ENCODE data around the gene CLEC11A. TPM values are rescaled to one million over a fixed set of nuclear protein-coding genes. Genes with fewer than 3 reads are reported as not detected.

The CLEC11A gene
- polyA plus RNA-seq (2011; rRNA removed) (82.0 and 136 TPM in 2 replicates), polyA minus RNA-seq (2011; rRNA and poly(A)+ RNA removed) (6.6 and 9.7 TPM in 2 replicates)

GRCh38 chr19:50723069-50723468 lies at the start of gene CLEC11A:
Gene CLEC11A (plus strand): TSS chr19:50723364. CDS start chr19:50723526, 162 bp downstream.
- ChIA-PET POLR2A (interaction anchor here (0.6 kb wide), 2 partner anchors 59 to 146 kb away, joined by 3 to 10 read pairs; no protein-coding TSS in a partner anchor), CTCF (interaction anchor here (1.1 to 3.3 kb wide), 3 partner anchors 14 to 53 kb away, joined by 6 to 19 read pairs (median 13); no protein-coding TSS in a partner anchor)
- peak within 1 kb of the TSS; percentile 63 for H3K4me3 ChIP-seq (ENCODE audit: low read depth, low read length)
- DNase-seq (ENCODE audit: low read depth): no peak
- no peak for TF ChIP-seq CTCF (IDR thresholded peaks at IDR 0.05; ENCODE audit: insufficient read depth, low read depth, low read length)
- H3K27me3 ChIP-seq (ENCODE audit: control insufficient read depth, insufficient read depth, low read length): no peaks in the 10 kb centered on the region
- H3K36me3 ChIP-seq (ENCODE audit: control insufficient read depth, insufficient read depth, low read length): peaks cover 2% of the 10 kb centered on the region; the same call in 1 of the 2 replicates

GRCh38 chr19:50676625-50677197 lies 46.5 kb upstream of the CLEC11A start:
- no peaks in the 10 kb centered on the region; the same call in 1 of the 2 replicates for H3K27me3 ChIP-seq (ENCODE audit: control insufficient read depth, insufficient read depth, low read length)
- ChIA-PET CTCF (no interaction called here), POLR2A (no interaction called here)
- no peak for DNase-seq (ENCODE audit: low read depth)
- no peak overlapping the region for H3K4me3 ChIP-seq (ENCODE audit: low read depth, low read length)
- no peaks in the 10 kb centered on the region for H3K36me3 ChIP-seq (ENCODE audit: control insufficient read depth, insufficient read depth, low read length)
- TF ChIP-seq CTCF (IDR thresholded peaks at IDR 0.05; ENCODE audit: insufficient read depth, low read depth, low read length): no peak

- Histone ChIP-seq H3K36me3 (ENCODE audit: control insufficient read depth, insufficient read depth, low read length) (no peaks in the 10 kb centered on the region), H3K4me3 (ENCODE audit: low read depth, low read length) (no peak overlapping the region), H3K27me3 (ENCODE audit: control insufficient read depth, insufficient read depth, low read length) (no peaks in the 10 kb centered on the region; the same call in 1 of the 2 replicates)
- ChIA-PET POLR2A (no interaction called here), CTCF (no interaction called here)
- no peak for DNase-seq (ENCODE audit: low read depth)
- no peak for TF ChIP-seq CTCF (IDR thresholded peaks at IDR 0.05; ENCODE audit: insufficient read depth, low read depth, low read length)
Observed at GRCh38 chr19:50677636-50678035, 45.5 kb upstream of the CLEC11A start.

GRCh38 chr19:50678323-50678722 lies 44.8 kb upstream of the CLEC11A start:
- CTCF ChIA-PET: no interaction called here
- Histone ChIP-seq H3K27me3 (ENCODE audit: control insufficient read depth, insufficient read depth, low read length) (no peaks in the 10 kb centered on the region), H3K4me3 (ENCODE audit: low read depth, low read length) (no peak overlapping the region), H3K36me3 (ENCODE audit: control insufficient read depth, insufficient read depth, low read length) (no peaks in the 10 kb centered on the region)
- no peak for DNase-seq (ENCODE audit: low read depth)
- no peak for TF ChIP-seq CTCF (IDR thresholded peaks at IDR 0.05; ENCODE audit: insufficient read depth, low read depth, low read length)
- POLR2A ChIA-PET: no interaction called here

- Histone ChIP-seq H3K4me3 (ENCODE audit: low read depth, low read length) (no peak overlapping the region), H3K27me3 (ENCODE audit: control insufficient read depth, insufficient read depth, low read length) (no peaks in the 10 kb centered on the region), H3K36me3 (ENCODE audit: control insufficient read depth, insufficient read depth, low read length) (no peaks in the 10 kb centered on the region)
- TF ChIP-seq CTCF (IDR thresholded peaks at IDR 0.05; ENCODE audit: insufficient read depth, low read depth, low read length): no peak
- ChIA-PET POLR2A (no interaction called here), CTCF (no interaction called here)
- peak; percentile 5 for DNase-seq (ENCODE audit: low read depth)
Observed at GRCh38 chr19:50679177-50680125, 43.7 kb upstream of the CLEC11A start.
